Measurements from ENCODE around the gene MACROD2.
A peak's percentile ranks its signal among the peaks of the same experiment; 100 is the strongest.

The MACROD2 gene

GRCh38 chr20:14342918-14343317, 347.6 kb downstream of the MACROD2 start:
- no peak for DNase-seq

- no peak for DNase-seq
Measured at GRCh38 chr20:14343491-14344065, 348.3 kb downstream of the MACROD2 start.

GRCh38 chr20:14344746-14345145, 349.4 kb downstream of the MACROD2 start:
- DNase-seq = no peak

- no peak for DNase-seq
Measured at GRCh38 chr20:14355791-14356190, 360.5 kb downstream of the MACROD2 start.

- DNase-seq = no peak
Measured at GRCh38 chr20:14360416-14360815, 365.1 kb downstream of the MACROD2 start.

GRCh38 chr20:14361509-14362345, 366.4 kb downstream of the MACROD2 start:
- DNase-seq = no peak

- no peak for DNase-seq
Measured at GRCh38 chr20:14374196-14374595, 378.9 kb downstream of the MACROD2 start.

- DNase-seq = peak; percentile 45 to 66
Measured at GRCh38 chr20:14375416-14375985, 380.2 kb downstream of the MACROD2 start.

GRCh38 chr20:14378326-14378725, 383.0 kb downstream of the MACROD2 start:
- no peak for DNase-seq

- DNase-seq = no peak
Measured at GRCh38 chr20:14383335-14383734, 388.0 kb downstream of the MACROD2 start.

GRCh38 chr20:14384416-14385175, 389.3 kb downstream of the MACROD2 start:
- no peak for DNase-seq

GRCh38 chr20:14385176-14385740, 389.9 kb downstream of the MACROD2 start:
- no peak for DNase-seq

GRCh38 chr20:14386726-14387125, 391.4 kb downstream of the MACROD2 start:
- DNase-seq = no peak

- DNase-seq = no peak
Measured at GRCh38 chr20:14401479-14402138, 406.3 kb downstream of the MACROD2 start.

- no peak for DNase-seq
Measured at GRCh38 chr20:14404515-14404914, 409.2 kb downstream of the MACROD2 start.

GRCh38 chr20:14406495-14406894, 411.2 kb downstream of the MACROD2 start:
- no peak for DNase-seq

- no peak for DNase-seq
Measured at GRCh38 chr20:14407336-14407735, 412.0 kb downstream of the MACROD2 start.

- DNase-seq = no peak
Measured at GRCh38 chr20:14410869-14411555, 415.7 kb downstream of the MACROD2 start.

GRCh38 chr20:14412065-14412681, 416.9 kb downstream of the MACROD2 start:
- DNase-seq = no peak

- DNase-seq = no peak
Measured at GRCh38 chr20:14413835-14414234, 418.5 kb downstream of the MACROD2 start.

- DNase-seq = no peak
Measured at GRCh38 chr20:14414560-14414959, 419.2 kb downstream of the MACROD2 start.
